SK-N-SH (cell line): Measurements from ENCODE around the gene DERL2. TPM values are rescaled to one million over a fixed set of nuclear protein-coding genes. Genes with fewer than 3 reads are reported as not detected.
"Not testable (repeated sequence)": the region's sequence is repeated elsewhere in the genome, so short reads cannot be mapped to it uniquely, and the experiment has no call there.

Experiments
- CTCF ChIA-PET: fragments of 300-600, 350-600 bp; formaldehyde crosslinking; extraction: SDS; loops from one replicate; lab custom pipeline; 2021; lab: Yijun Ruan, JAX
- POLR2A ChIA-PET: fragments of 350-600 bp; sonication (Branson Sonifier 250); formaldehyde crosslinking; extraction: SDS; loops from one replicate; lab custom pipeline; 2020; ENCODE audit warnings: antibody characterized with exemption, inconsistent platforms; lab: Yijun Ruan, JAX
- DNase-seq: peaks from one replicate; pipeline ENCODE4 v3.0.0; 2012
- H2AFZ ChIP-seq: fragments of 200-600 bp; sonication (generic); 2 replicates; pipeline ENCODE4 v1.8.1; 2016; ENCODE audit warnings: antibody characterized with exemption, mild to moderate bottlenecking, low read depth
- H3F3A ChIP-seq: fragments of 200-600 bp; sonication (generic); replicated peaks from 2 replicates; pipeline ENCODE3; 2016; ENCODE audit warnings: antibody characterized with exemption, mild to moderate bottlenecking; ENCODE audit not compliant: insufficient read depth
- H3K27ac ChIP-seq, 2 experiments: fragments of 200-500 bp in 1 of 2; fragments of 200-600 bp in 1 of 2; sonication (Bioruptor generic) in 1 of 2; sonication (generic), shearing (Covaris generic) in 1 of 2; 2 replicates each; pipeline versions ENCODE4 v1.5.1 to v1.6.1; 2014 to 2016; ENCODE audit warnings: low read depth in 2 of 2, inconsistent platforms in 1 of 2, low read length in 1 of 2, mild to moderate bottlenecking in 1 of 2, mixed read lengths in 1 of 2
- H3K27me3 ChIP-seq: fragments of 200-600 bp; sonication (generic), shearing (Covaris generic); 2 replicates; pipeline ENCODE4 v1.6.1; 2016; ENCODE audit warnings: mixed run types; ENCODE audit not compliant: insufficient read depth
- H3K36me3 ChIP-seq, 2 experiments: fragments of 200-500 bp in 1 of 2; fragments of 200-600 bp in 1 of 2; sonication (Bioruptor generic) in 1 of 2; sonication (generic) in 1 of 2; replicated peaks in 1 of 2; 2 replicates each; pipeline versions ENCODE3 to v1.5.1; 2014 to 2016; ENCODE audit warnings: low read length in 1 of 2, mild to moderate bottlenecking in 1 of 2; ENCODE audit not compliant: insufficient read depth in 2 of 2, control insufficient read depth in 1 of 2
- H3K4me1 ChIP-seq, 2 experiments: fragments of 200-500 bp in 1 of 2; fragments of 200-600 bp in 1 of 2; sonication (Bioruptor generic) in 1 of 2; sonication (generic), shearing (Covaris generic) in 1 of 2; 2 replicates each; pipeline versions ENCODE4 v1.5.1 to v1.6.1; 2014 to 2016; ENCODE audit warnings: low read depth in 1 of 2, low read length in 1 of 2, mixed run types in 1 of 2; ENCODE audit not compliant: insufficient read depth in 2 of 2, control insufficient read depth in 1 of 2
- H3K4me2 ChIP-seq: fragments of 200-600 bp; sonication (generic), shearing (Covaris generic); 2 replicates; pipeline ENCODE4 v1.6.1; 2017; ENCODE audit warnings: mixed run types
- H3K4me3 ChIP-seq, 2 experiments: fragments of 200-500 bp in 1 of 2; fragments of 200-600 bp in 1 of 2; sonication (Bioruptor generic) in 1 of 2; sonication (generic), shearing (Covaris generic) in 1 of 2; 2 replicates each; pipeline versions ENCODE4 v1.5.1 to v1.8.1; 2014 to 2016; ENCODE audit warnings: low read depth in 2 of 2, inconsistent platforms in 1 of 2, low read length in 1 of 2, mild to moderate bottlenecking in 1 of 2, mixed read lengths in 1 of 2, moderate library complexity in 1 of 2
- H3K79me2 ChIP-seq: fragments of 200-600 bp; sonication (generic); 2 replicates; pipeline ENCODE4 v1.8.1; 2017; ENCODE audit warnings: mild to moderate bottlenecking; ENCODE audit not compliant: insufficient read depth
- H3K9ac ChIP-seq: fragments of 200-600 bp; sonication (generic); 2 replicates; pipeline ENCODE4 v1.6.1; 2017; ENCODE audit warnings: mixed run types
- H3K9me2 ChIP-seq: fragments of 200-600 bp; sonication (generic); 2 replicates; pipeline ENCODE4 v1.6.1; 2017; ENCODE audit warnings: mixed run types
- H3K9me3 ChIP-seq: fragments of 200-600 bp; sonication (generic); 2 replicates; pipeline ENCODE4 v1.6.1; 2017; ENCODE audit warnings: mixed run types, mild to moderate bottlenecking, moderate library complexity
- H4K20me1 ChIP-seq: fragments of 200-600 bp; sonication (generic); 2 replicates; pipeline ENCODE4 v1.6.1; 2017; ENCODE audit warnings: mild to moderate bottlenecking, mixed run types; ENCODE audit not compliant: insufficient read depth
- CHD2 ChIP-seq: fragments of 150-350 bp; IDR thresholded peaks from 2 replicates; pipeline ENCODE4 v1.6.1; 2018; ENCODE audit warnings: low read length; ENCODE audit not compliant: partially characterized antibody
- FOXJ3 ChIP-seq: sonication (generic); formaldehyde crosslinking; IDR thresholded peaks from 2 replicates; pipeline ENCODE4 v1.5.1; 2020; ENCODE audit warnings: mild to moderate bottlenecking, missing genetic modification reagents
- MEF2A ChIP-seq: IDR thresholded peaks from 2 replicates; pipeline ENCODE4 v1.4.0; 2012; ENCODE audit warnings: low read depth, borderline replicate concordance
- MXI1 ChIP-seq: IDR thresholded peaks from 2 replicates; pipeline ENCODE4 v1.6.1; 2012; ENCODE audit warnings: mild to moderate bottlenecking, low read depth, low read length, improper control_type of control experiment
- REST ChIP-seq: IDR thresholded peaks from 2 replicates; pipeline ENCODE4 v1.6.1; 2012; ENCODE audit warnings: mild to moderate bottlenecking, low read depth, low read length, moderate library complexity
- SIN3A ChIP-seq: IDR thresholded peaks from 2 replicates; pipeline ENCODE4 v1.6.1; 2012; ENCODE audit warnings: low read depth, mild to moderate bottlenecking, low read length, moderate library complexity, borderline replicate concordance
- TAF1 ChIP-seq: IDR thresholded peaks from 2 replicates; pipeline ENCODE4 v1.6.1; 2012; ENCODE audit warnings: low read depth, mild to moderate bottlenecking, low read length, moderate library complexity, borderline replicate concordance
- TCF12 ChIP-seq: IDR thresholded peaks from 2 replicates; pipeline ENCODE4 v1.4.0; 2012
- TEAD4 ChIP-seq: IDR thresholded peaks from 2 replicates; pipeline ENCODE4 v1.4.0; 2012; ENCODE audit warnings: mild to moderate bottlenecking, borderline replicate concordance; ENCODE audit not compliant: insufficient read depth
- USF2 ChIP-seq: fragments of 150-350 bp; IDR thresholded peaks from 2 replicates; pipeline ENCODE4 v1.6.1; 2017; ENCODE audit warnings: antibody characterized with exemption, low read length, low read depth, borderline replicate concordance
- YY1 ChIP-seq: IDR thresholded peaks from 2 replicates; pipeline ENCODE4 v1.4.0; 2012; ENCODE audit warnings: low read depth, mild to moderate bottlenecking
- WGBS: methylation state at CpG from one replicate; pipeline ENCODE4 v1.1.6; 2017; ENCODE audit warnings: low lambda C conversion rate; 5-methylcytosine and 5-hydroxymethylcytosine counted together
- polyA plus RNA-seq, 3 experiments: library from polyadenylated mRNA; depleted of rRNA; stranded (reverse); fragments of >200 nt; gene quantifications; 2 replicates each; pipeline ENCODE4 v1.2.3, GENCODE V29; 2012

Gene DERL2
- polyA plus RNA-seq, 1 of the 3 experiments (the other 2 are of a cell fraction) = 42.5 TPM

DNA sequence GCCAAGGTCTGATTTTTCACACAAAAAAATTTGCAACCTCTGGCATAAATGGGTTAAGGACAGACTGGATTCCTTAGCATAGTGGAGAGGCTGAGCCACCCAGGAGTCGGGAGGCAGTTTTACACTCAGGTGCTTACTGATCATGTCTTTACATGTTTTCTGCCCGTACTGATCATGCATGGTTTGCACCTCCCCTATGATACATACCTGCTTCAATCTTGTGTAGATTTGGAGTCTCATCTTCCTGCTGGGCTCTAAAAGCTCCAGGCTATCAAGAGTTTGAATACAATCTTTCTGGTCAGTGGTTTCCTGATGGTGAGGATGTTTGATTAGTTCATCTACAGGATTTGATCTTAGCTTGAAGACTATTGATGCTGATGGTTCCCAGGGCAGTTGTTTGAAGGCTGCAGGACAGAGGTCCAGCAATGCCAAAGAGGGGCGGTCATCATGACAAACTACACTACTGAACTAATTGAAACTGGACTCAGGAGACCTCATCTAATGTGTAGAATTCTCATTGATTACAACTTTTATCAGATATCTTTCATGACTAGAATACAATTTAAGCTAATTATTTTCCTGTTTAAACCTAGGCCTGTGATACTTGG, 53.9 kb downstream of the DERL2 start (continued):
- no peak for TF ChIP-seq REST
- TF ChIP-seq MXI1 = no peak

GRCh38 chr17:5431234-5431633, 54.7 kb downstream of the DERL2 start:
- H3K9ac ChIP-seq, H2AFZ ChIP-seq, H4K20me1 ChIP-seq, H3K9me2 ChIP-seq, DNase-seq, H3K4me2 ChIP-seq, H3K9me3 ChIP-seq, H3K4me3 ChIP-seq, H3K27me3 ChIP-seq, H3K27ac ChIP-seq, H3K4me1 ChIP-seq: not testable (repeated sequence)
- ChIA-PET POLR2A (interaction anchor here (2.6 kb wide), 1 partner anchor 8 kb away, joined by 7 read pairs; the partner anchor contains the start of gene C1QBP), CTCF (interaction anchor here (9.4 kb wide), 1 partner anchor 8 kb away, joined by 84 read pairs; the partner anchor contains the start of gene C1QBP)
- Histone ChIP-seq H3K79me2 (peaks cover 17% of the 10 kb centered on the region), H3F3A (peaks cover 17% of the 10 kb centered on the region), H3K36me3 (peaks cover 67 to 77% of the 10 kb centered on the region in 2 experiments)
- 90% methylated on average over 5 of the region's 5 CpGs for WGBS

DNA sequence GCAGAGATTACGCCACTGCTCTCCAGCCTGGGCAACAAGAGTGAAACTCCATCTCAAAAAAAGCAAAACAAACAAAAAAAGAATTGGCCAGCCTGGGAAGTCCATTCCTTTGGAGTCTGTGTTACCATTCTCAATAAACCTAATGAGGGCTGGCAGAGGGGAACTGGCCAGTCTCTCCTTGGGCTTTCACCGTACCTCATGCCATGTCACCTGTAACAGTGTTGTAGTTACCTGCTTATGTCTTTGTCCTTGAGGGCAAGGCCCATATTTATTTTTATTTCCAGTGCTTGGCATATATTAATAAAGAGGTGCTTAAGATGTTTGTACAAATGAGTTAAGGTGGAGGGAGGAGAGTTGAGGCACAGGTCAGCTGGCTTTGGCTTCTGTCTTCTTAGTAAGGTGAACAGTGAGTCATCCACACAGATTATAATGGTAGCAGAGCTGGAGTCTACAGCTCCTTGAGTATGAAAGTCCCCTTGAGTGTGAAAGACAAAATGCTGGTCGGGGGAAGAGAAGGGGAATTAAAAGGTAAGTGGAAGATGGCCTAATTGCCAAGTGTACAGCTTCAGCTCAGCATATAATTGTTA, 55.5 kb downstream of the DERL2 start:
- Histone ChIP-seq H3K27me3 (no peaks in the 10 kb centered on the region), H3K4me2 (no peak overlapping the region), H3K9me3 (no peaks in the 10 kb centered on the region), H3K27ac (no peak overlapping the region), H3K36me3 (peaks cover 73 to 80% of the 10 kb centered on the region in 2 experiments), H3K79me2 (peaks cover 12% of the 10 kb centered on the region; the same call in 1 of the 2 replicates), H3K4me3 (no peak overlapping the region), H4K20me1 (no peaks in the 10 kb centered on the region), H3F3A (peaks cover 17% of the 10 kb centered on the region), H3K4me1 (peaks cover 0 to 4% of the 10 kb centered on the region in 2 experiments; a peak in 1 of 4 replicates), H2AFZ (no peak overlapping the region), H3K9me2 (no peaks in the 10 kb centered on the region), H3K9ac (no peak overlapping the region)
- TF ChIP-seq TAF1 (no peak), FOXJ3 (CRISPR knock-in tag) (no peak), CHD2 (no peak), YY1 (no peak), TCF12 (no peak), TEAD4 (no peak), SIN3A (no peak), MEF2A (no peak), USF2 (no peak)
- POLR2A ChIA-PET = interaction anchor here (1.4 to 2.6 kb wide), 2 partner anchors 8 to 11 kb away, joined by 5 to 7 read pairs; partner anchors contain the start of genes C1QBP, NUP88 and RPAIN
- no peak for DNase-seq
- CTCF ChIA-PET = interaction anchor here (9.4 kb wide), 1 partner anchor 8 kb away, joined by 84 read pairs; the partner anchor contains the start of gene C1QBP
- 100% methylated on average over 3 of the region's 3 CpGs for WGBS
